HFF-Myc (cell line): ENCODE measurements around the gene RASGEF1C.
A peak's percentile ranks its signal among the peaks of the same experiment; 100 is the strongest.

ENCODE experiments used
- DNase-seq: peaks from one replicate; pipeline ENCODE4 v3.0.0-alpha.2; 2011; ENCODE audit warnings: low read depth; ENCODE audit errors: extremely low read depth
- H3K4me3 ChIP-seq: replicated peaks from 2 replicates; pipeline ENCODE4 v1.5.1; 2011; ENCODE audit warnings: low read depth, mild to moderate bottlenecking, control low read depth, low read length
- TF ChIP-seq, protein P1 (sequence below): IDR thresholded peaks from 2 replicates; pipeline ENCODE4 v1.5.1; 2012; ENCODE audit warnings: mild to moderate bottlenecking, low read depth, low read length, control low read depth; ENCODE audit errors: missing control alignments

RASGEF1C gene

GRCh38 chr5:180209137-180209581 is at the start of gene RASGEF1C:
Gene RASGEF1C, minus strand, starts transcription at chr5:180209211. Its CDS starts 71,159 bp downstream, at chr5:180138052.
- DNase-seq = no peak
- peak within 1 kb of the TSS; percentile 19; the same call in 1 of the 2 replicates for H3K4me3 ChIP-seq

GRCh38 chr5:180253036-180253824 is 44.2 kb upstream of the RASGEF1C start:
- DNase-seq = no peak
- no peak overlapping the region for H3K4me3 ChIP-seq
- TF ChIP-seq, protein P1, sequence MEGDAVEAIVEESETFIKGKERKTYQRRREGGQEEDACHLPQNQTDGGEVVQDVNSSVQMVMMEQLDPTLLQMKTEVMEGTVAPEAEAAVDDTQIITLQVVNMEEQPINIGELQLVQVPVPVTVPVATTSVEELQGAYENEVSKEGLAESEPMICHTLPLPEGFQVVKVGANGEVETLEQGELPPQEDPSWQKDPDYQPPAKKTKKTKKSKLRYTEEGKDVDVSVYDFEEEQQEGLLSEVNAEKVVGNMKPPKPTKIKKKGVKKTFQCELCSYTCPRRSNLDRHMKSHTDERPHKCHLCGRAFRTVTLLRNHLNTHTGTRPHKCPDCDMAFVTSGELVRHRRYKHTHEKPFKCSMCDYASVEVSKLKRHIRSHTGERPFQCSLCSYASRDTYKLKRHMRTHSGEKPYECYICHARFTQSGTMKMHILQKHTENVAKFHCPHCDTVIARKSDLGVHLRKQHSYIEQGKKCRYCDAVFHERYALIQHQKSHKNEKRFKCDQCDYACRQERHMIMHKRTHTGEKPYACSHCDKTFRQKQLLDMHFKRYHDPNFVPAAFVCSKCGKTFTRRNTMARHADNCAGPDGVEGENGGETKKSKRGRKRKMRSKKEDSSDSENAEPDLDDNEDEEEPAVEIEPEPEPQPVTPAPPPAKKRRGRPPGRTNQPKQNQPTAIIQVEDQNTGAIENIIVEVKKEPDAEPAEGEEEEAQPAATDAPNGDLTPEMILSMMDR = no peak

More at GRCh38 chr5:180209137-180209581, at the start of gene RASGEF1C:
- TF ChIP-seq, protein P1 = peak; percentile 15

DNA sequence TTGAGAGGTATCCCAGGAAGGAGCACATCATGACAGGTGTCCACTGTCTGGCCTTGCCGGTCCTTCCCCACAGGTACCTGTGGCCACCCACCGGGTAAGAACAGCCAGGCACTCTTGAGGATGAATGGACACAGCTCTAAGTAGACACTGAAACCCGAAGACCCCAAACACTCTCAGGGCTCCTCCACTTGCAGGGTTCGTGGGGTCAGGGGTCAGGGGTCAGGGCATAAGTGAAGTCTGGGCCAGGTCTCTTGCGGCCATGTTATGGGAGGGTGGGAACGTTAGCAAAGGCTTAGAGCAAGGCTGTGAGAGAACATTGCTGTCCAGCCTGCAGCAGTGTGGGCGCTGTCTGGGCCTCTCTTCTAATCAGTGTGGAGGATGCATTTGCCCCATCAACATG is 42.9 kb upstream of the RASGEF1C start:
- no peak overlapping the region for H3K4me3 ChIP-seq
- TF ChIP-seq, protein P1 = no peak
- DNase-seq = no peak

DNA sequence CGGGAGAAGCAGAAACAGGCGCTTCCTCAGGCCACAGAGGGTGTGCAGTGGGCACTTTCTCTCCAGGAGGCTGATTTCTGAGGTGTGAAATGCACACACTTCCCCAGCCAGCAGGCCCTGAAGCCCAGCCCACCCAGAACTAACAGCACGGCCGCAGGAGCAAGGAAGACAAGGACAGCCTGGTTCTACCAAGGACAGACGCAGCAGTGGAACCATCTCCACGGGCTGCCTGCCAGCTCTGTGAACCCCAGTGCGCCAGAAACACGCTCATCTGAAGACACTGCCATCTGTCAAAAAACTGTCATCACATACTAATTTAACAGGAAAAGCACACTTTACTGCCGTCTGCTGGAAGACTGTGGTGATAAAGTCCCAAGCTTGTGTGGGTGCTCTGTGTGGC is 42.1 kb upstream of the RASGEF1C start:
- no peak for DNase-seq
- TF ChIP-seq, protein P1 = no peak
- H3K4me3 ChIP-seq = no peak overlapping the region

GRCh38 chr5:180250329-180250728 is 41.3 kb upstream of the RASGEF1C start:
- TF ChIP-seq, protein P1 = no peak
- no peak overlapping the region for H3K4me3 ChIP-seq
- no peak for DNase-seq

GRCh38 chr5:180241600-180241999 is 32.6 kb upstream of the RASGEF1C start:
- H3K4me3 ChIP-seq = no peak overlapping the region
- no peak for DNase-seq
- TF ChIP-seq, protein P1 = no peak
